C4-2B (cell line): ENCODE data around the gene LCORL.
"Not testable (repeated sequence)": the region's sequence is repeated elsewhere in the genome, so short reads cannot be mapped to it uniquely, and the experiment has no call there.

Source experiments
- H3K27ac ChIP-seq: fragments of 450-650 bp; 2 replicates; pipeline ENCODE4 v1.5.1; 2017
- ZFX ChIP-seq: fragments of 450-650 bp; IDR thresholded peaks from 2 replicates; pipeline ENCODE4 v1.6.1; 2017
- TF ChIP-seq, protein P1 (sequence below): fragments of 450-650 bp; conservative IDR thresholded peaks from 2 replicates; pipeline ENCODE4 v1.5.1; 2017; ENCODE audit warnings: mild to moderate bottlenecking

The LCORL gene

DNA sequence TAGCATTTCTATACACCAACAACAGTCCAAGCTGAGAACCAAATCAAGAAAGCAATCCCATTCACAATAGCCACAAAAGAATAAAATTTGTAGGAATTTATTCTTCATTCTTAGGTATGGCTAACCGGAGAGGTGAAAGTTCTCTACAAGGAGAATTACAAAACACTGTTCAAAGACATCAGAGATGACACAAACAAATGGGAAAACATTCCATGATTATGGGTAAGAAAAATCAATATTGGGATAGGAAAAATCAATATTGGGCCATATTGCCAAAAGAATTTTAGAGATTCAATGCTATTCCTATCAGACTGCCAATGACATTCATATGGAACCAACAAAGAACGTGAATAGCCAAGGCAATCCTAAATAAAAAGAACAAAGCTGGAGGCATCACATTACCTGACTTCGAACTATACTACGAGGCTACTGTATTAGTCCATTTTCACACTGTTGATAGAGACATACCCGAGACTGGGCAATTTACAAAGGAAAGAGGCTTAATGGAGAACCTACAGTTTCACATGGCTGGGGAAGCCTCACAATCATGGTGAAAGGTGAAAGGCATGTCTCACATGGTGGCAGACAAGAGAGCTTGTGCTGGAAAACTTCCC is 161.7 kb downstream of the LCORL start:
- H3K27ac ChIP-seq = no peak overlapping the region
- TF ChIP-seq, protein P1, sequence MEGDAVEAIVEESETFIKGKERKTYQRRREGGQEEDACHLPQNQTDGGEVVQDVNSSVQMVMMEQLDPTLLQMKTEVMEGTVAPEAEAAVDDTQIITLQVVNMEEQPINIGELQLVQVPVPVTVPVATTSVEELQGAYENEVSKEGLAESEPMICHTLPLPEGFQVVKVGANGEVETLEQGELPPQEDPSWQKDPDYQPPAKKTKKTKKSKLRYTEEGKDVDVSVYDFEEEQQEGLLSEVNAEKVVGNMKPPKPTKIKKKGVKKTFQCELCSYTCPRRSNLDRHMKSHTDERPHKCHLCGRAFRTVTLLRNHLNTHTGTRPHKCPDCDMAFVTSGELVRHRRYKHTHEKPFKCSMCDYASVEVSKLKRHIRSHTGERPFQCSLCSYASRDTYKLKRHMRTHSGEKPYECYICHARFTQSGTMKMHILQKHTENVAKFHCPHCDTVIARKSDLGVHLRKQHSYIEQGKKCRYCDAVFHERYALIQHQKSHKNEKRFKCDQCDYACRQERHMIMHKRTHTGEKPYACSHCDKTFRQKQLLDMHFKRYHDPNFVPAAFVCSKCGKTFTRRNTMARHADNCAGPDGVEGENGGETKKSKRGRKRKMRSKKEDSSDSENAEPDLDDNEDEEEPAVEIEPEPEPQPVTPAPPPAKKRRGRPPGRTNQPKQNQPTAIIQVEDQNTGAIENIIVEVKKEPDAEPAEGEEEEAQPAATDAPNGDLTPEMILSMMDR = no peak
- TF ChIP-seq ZFX = no peak

DNA sequence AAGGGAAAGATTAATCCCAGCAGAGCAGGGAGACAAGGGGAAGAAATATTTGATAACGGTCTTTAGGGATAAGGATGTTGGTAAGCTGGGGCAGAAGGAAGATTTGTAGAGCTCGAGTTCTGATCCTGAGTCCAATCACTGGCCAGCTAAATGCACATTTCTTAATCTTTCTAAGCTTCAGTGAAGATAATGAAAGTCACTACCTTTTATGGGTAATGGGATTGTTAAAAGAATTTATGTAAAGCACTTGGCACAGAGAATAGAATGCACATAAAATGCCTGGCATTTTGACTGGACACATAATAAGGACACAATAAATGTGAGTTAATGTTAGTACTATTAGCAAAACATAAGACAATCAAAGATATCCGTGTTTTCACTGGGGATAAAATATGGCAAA is 167.5 kb downstream of the LCORL start:
- H3K27ac ChIP-seq = no peak overlapping the region
- TF ChIP-seq, protein P1 = no peak
- no peak for TF ChIP-seq ZFX

DNA sequence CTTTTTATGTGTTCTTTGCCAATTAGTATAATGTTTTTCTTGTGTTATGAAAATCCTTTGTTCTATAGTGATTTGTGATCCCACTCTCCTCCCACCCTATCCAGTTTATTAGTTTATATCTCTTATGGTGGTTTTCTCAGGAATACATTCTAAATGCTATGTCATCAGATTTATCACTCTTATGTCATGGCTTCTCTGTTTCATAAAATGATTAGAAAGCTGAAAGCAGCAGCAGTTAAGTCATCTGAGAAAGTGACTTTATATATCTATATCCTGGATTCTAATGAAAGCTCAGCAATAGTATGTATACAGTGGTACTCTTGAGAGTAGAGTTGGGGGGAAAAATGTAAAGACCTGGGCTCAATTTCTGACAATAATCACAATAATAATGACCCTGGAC is 169.6 kb downstream of the LCORL start:
- H3K27ac ChIP-seq = no peak overlapping the region
- TF ChIP-seq, protein P1 = no peak
- TF ChIP-seq ZFX = no peak

DNA sequence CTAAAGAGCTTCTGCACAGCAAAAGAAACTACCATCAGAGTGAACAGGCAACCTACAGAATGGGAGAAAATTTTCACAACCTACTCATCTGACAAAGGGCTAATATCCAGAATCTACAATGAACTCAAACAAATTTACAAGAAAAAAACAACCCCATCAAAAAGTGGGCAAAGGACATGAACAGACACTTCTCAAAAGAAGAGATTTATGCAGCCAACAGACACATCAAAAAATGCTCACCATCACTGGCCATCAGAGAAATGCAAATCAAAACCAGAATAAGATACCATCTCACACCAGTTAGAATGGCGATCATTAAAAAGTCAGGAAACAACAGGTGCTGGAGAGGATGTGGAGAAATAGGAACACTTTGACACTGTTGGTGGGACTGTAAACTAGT is 171.3 kb downstream of the LCORL start:
- not testable (repeated sequence) for H3K27ac ChIP-seq

DNA sequence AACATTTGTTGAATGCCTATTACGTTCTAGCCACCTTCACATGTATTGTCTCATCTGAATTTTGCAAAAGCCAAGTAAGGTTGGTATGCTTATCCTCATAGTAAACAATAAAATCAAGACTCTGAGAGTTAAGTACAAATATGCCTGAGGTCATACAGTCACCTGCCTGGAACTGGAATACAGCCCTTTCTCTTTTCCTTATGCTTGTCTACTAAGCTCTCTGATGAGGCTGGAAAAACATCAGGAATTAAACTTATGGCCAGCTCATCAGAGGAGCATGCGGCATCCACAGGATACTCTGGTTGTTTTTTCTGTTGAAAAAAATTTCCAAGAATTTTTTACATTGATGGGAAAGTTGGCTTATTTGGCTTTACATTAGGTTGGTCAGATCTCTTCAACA is 175.3 kb downstream of the LCORL start:
- H3K27ac ChIP-seq = no peak overlapping the region
- TF ChIP-seq ZFX = no peak
- TF ChIP-seq, protein P1 = no peak

DNA sequence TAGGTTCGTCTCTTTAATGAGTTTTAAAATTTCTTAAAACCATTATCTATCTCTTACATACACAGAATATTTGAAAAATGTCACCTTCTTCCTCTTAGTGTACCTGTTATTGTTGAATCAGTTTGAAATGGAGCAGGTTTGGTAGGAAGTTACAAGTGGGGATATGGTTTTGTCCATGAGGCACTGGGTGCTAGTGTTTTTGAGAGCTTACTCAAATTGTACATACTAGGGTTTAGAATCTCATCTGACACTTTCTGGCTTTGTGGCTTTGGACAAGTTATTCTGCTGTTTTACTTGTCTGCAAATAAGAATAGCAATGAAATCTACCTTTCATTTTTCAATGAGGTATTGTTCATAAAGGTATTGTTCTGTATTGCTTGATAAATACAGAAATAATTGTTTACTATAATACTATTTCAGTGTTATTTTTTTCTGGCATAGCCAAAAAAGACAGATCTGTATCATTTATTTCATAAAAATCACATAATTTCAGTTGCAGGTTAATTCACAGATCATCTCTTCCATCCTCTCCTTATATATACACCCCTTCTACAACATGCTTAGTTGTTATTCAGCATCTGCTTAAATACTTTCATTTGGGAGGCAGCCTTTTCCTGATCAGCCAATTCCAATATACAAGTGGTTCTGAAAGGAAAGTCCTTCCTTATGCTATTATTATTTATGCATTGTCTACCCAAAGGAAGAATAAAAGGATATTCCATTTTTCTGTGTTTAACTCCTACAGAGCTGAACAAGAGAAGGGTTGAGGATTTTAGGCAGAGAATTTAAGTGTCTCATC is 197.5 kb downstream of the LCORL start:
- no peak for TF ChIP-seq ZFX
- TF ChIP-seq, protein P1 = no peak
- H3K27ac ChIP-seq = no peak overlapping the region

DNA sequence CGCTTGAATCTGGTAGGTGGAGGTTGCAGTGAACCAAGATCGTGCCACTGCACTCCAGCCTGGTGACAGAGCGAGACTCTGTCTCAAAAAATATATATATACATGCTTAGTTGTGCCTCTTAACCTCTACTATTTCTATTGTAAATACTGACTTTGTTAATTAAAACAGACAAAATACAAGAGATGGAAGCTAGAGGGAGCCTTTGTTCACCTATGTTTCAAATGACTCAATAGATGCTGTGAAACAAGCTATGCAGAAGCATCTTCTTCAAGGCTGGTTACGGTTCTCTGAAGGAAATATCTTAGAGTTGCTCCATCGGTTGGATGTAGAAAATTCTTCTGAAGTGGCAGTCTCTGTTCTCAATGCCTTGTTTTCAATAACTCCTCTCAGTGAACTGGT is 204.5 kb downstream of the LCORL start:
- TF ChIP-seq ZFX = no peak
- TF ChIP-seq, protein P1 = peak; percentile 60
- no peak overlapping the region for H3K27ac ChIP-seq
